K562 (cell line): ENCODE results near the gene TOMM22. TPM values are rescaled to one million over a fixed set of nuclear protein-coding genes. Genes with fewer than 3 reads are reported as not detected.

Experiments
- GABPB1 ChIP-seq: sonication (generic); formaldehyde crosslinking; IDR thresholded peaks from 2 replicates; pipeline ENCODE4 v1.8.0; 2022; ENCODE audit warnings: mild to moderate bottlenecking, missing genetic modification reagents
- GATA2 ChIP-seq: sonication (generic); formaldehyde crosslinking; IDR thresholded peaks from 2 replicates; pipeline ENCODE4 v1.4.0; 2020; ENCODE audit warnings: mild to moderate bottlenecking, missing genetic modification reagents
- GTF2E2 ChIP-seq: fragments of 200-800 bp; sonication (Bioruptor generic); IDR thresholded peaks from 2 replicates; pipeline ENCODE4 v1.6.1; 2016; ENCODE audit warnings: missing genetic modification characterization, missing compliant biosample characterization
- REST ChIP-seq, 2 experiments: fragments of 450-650 bp; formaldehyde crosslinking in 1 of 2; IDR thresholded peaks; 2 replicates each; pipeline versions ENCODE4 v1.4.0 to v1.6.1; 2014 to 2020; ENCODE audit warnings: mild to moderate bottlenecking in 2 of 2, borderline replicate concordance in 1 of 2, low read depth in 1 of 2
- SNAPC5 ChIP-seq: fragments of 250-450 bp; sonication (Bioruptor Pico); IDR thresholded peaks from 2 replicates; pipeline ENCODE4 v1.8.0; 2021; ENCODE audit warnings: moderate library complexity, mild to moderate bottlenecking, inconsistent platforms
- TAF7 ChIP-seq: fragments of 450-650 bp; IDR thresholded peaks from 2 replicates; pipeline ENCODE4 v1.6.1; 2016; ENCODE audit warnings: missing genetic modification characterization, missing compliant biosample characterization
- TCF3 ChIP-seq: sonication (generic); formaldehyde crosslinking; IDR thresholded peaks from 2 replicates; pipeline ENCODE4 v1.4.0; 2020; ENCODE audit warnings: mild to moderate bottlenecking, missing genetic modification reagents
- ZBTB33 ChIP-seq: sonication (generic); formaldehyde crosslinking; IDR thresholded peaks from 2 replicates; pipeline ENCODE4 v1.8.1; 2023; ENCODE audit warnings: mild to moderate bottlenecking, missing genetic modification reagents
- ZFP36 ChIP-seq: fragments of 150-350 bp; IDR thresholded peaks from 2 replicates; pipeline ENCODE4 v1.6.1; 2018; ENCODE audit warnings: low read length, low read depth; ENCODE audit not compliant: partially characterized antibody
- ZNF124 ChIP-seq: sonication (generic); formaldehyde crosslinking; IDR thresholded peaks from 2 replicates; pipeline ENCODE4 v1.8.1; 2022; ENCODE audit warnings: missing genetic modification reagents
- ZNF174 ChIP-seq: fragments of 250-450 bp; sonication (Bioruptor Pico); IDR thresholded peaks from 2 replicates; pipeline ENCODE4 v1.4.0; 2020; ENCODE audit warnings: mild to moderate bottlenecking
- ZNF354B ChIP-seq: fragments of 250-450 bp; sonication (Bioruptor Pico); IDR thresholded peaks from 2 replicates; pipeline ENCODE4 v1.4.0; 2020
- polyA plus RNA-seq, 8 experiments: library from polyadenylated mRNA; depleted of rRNA in 4 of 8; stranded (reverse) in 5 of 8; unstranded in 3 of 8; fragments of >200 nt; fragmentation: Nextera tagmentation in 2 of 8; fragmentation: Illumina TruSeq in 1 of 8; extraction: Ambion mirVana in 2 of 8; extraction: Trizol in 1 of 8; gene quantifications; 2 replicates each; pipeline versions ENCODE4 v1.2.1 to v1.2.3, GENCODE V29; 2011 to 2014; ENCODE audit warnings: inconsistent platforms in 1 of 8, missing spikeins in 1 of 8
- total RNA-seq, 7 experiments: library from RNA; depleted of rRNA in 6 of 7; stranded (reverse); fragments of >200 nt in 6 of 7; fragmentation: Illumina TruSeq in 2 of 7; extraction: Trizol in 2 of 7; gene quantifications; 2 replicates each; pipeline versions ENCODE4 v1.2.1 to v1.2.3, GENCODE V29; 2011 to 2021; ENCODE audit warnings: low replicate concordance in 1 of 7
- TF ChIP-seq, protein P1 (sequence below), 2 experiments: fragments of 450-650 bp; IDR thresholded peaks; 2 replicates each; pipeline ENCODE4 v1.6.1; 2018; ENCODE audit warnings: mild to moderate bottlenecking in 2 of 2, low read depth in 1 of 2; ENCODE audit not compliant: partially characterized antibody in 2 of 2

TOMM22 gene
- total and polyA plus RNA-seq, 9 of the 15 experiments (the other 6 are each of a cell fraction or from before 2014, with no cell fraction given): 25.8 to 108 (median 73.8) TPM

GRCh38 chr22:38697425-38698089, 15.8 kb downstream of the TOMM22 start (continued):
- TF ChIP-seq ZNF354B (CRISPR knock-in tag): no peak
- no peak for TF ChIP-seq GTF2E2 (tag)
- no peak for TF ChIP-seq ZNF174
- TF ChIP-seq GABPB1 (CRISPR knock-in tag): no peak
- 0 out of 2 replicates have a peak, but pooled peaks have one; percentile 22 for TF ChIP-seq GATA2 (CRISPR knock-in tag)
- TF ChIP-seq TAF7 (tag): no peak
- TF ChIP-seq ZNF124 (CRISPR knock-in tag): no peak
- peak; percentile 57 for TF ChIP-seq TCF3 (CRISPR knock-in tag)
- no peak for TF ChIP-seq ZFP36
- TF ChIP-seq, protein P1, sequence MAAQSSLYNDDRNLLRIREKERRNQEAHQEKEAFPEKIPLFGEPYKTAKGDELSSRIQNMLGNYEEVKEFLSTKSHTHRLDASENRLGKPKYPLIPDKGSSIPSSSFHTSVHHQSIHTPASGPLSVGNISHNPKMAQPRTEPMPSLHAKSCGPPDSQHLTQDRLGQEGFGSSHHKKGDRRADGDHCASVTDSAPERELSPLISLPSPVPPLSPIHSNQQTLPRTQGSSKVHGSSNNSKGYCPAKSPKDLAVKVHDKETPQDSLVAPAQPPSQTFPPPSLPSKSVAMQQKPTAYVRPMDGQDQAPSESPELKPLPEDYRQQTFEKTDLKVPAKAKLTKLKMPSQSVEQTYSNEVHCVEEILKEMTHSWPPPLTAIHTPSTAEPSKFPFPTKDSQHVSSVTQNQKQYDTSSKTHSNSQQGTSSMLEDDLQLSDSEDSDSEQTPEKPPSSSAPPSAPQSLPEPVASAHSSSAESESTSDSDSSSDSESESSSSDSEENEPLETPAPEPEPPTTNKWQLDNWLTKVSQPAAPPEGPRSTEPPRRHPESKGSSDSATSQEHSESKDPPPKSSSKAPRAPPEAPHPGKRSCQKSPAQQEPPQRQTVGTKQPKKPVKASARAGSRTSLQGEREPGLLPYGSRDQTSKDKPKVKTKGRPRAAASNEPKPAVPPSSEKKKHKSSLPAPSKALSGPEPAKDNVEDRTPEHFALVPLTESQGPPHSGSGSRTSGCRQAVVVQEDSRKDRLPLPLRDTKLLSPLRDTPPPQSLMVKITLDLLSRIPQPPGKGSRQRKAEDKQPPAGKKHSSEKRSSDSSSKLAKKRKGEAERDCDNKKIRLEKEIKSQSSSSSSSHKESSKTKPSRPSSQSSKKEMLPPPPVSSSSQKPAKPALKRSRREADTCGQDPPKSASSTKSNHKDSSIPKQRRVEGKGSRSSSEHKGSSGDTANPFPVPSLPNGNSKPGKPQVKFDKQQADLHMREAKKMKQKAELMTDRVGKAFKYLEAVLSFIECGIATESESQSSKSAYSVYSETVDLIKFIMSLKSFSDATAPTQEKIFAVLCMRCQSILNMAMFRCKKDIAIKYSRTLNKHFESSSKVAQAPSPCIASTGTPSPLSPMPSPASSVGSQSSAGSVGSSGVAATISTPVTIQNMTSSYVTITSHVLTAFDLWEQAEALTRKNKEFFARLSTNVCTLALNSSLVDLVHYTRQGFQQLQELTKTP (IDR thresholded peaks at IDR 0.05; ENCODE audit: low read depth in 1 of 2, partially characterized antibody in 2 of 2): no peak
- no peak for TF ChIP-seq ZBTB33 (CRISPR knock-in tag)
- no peak for TF ChIP-seq SNAPC5 (CRISPR knock-in tag)
- TF ChIP-seq REST (IDR thresholded peaks at IDR 0.05; ENCODE audit: borderline replicate concordance): peak; percentile 27; the same call in 1 of the 2 replicates
- no peak for TF ChIP-seq REST (CRISPR knock-in tag; IDR thresholded peaks at IDR 0.05; ENCODE audit: low read depth)
